WTC11 (cell line): ENCODE data around the gene SEMA6C. TPM values are rescaled to one million over a fixed set of nuclear protein-coding genes. Genes with fewer than 3 reads are reported as not detected.

Experiments
- ATAC-seq: fragments of 200-7000 bp; cut with Tn5 transposase; 2 replicates; pipeline ENCODE4 v1.10.0; 2021; ENCODE audit warnings: mild to moderate bottlenecking, moderate library complexity
- CTCF ChIA-PET: fragments of 300-600 bp; sonication (Branson Sonifier 250); formaldehyde crosslinking; loops from one replicate; lab custom pipeline; 2021; ENCODE audit warnings: antibody characterized with exemption; lab: Charles Lee
- POLR2A ChIA-PET: fragments of 350-600 bp; sonication (Branson Sonifier 250); formaldehyde crosslinking; loops from one replicate; lab custom pipeline; 2021; ENCODE audit warnings: antibody characterized with exemption; lab: Charles Lee
- DNase-seq: peaks from one replicate; pipeline ENCODE4 v3.0.0; 2021; ENCODE audit warnings: low spot score
- H3K27ac Mint-ChIP-seq: 2 replicates; pipeline ENCODE4 v1.8.0; 2021; ENCODE audit warnings: mixed read lengths
- H3K27me3 Mint-ChIP-seq: 2 replicates; pipeline ENCODE4 v1.8.0; 2021; ENCODE audit warnings: low read depth, mild to moderate bottlenecking, moderate library complexity, mixed read lengths
- H3K36me3 Mint-ChIP-seq: 2 replicates; pipeline ENCODE4 v1.8.0; 2021; ENCODE audit warnings: mixed read lengths
- H3K4me1 Mint-ChIP-seq: 2 replicates; pipeline ENCODE4 v1.8.0; 2022; ENCODE audit warnings: mixed read lengths
- H3K4me3 Mint-ChIP-seq: 2 replicates; pipeline ENCODE4 v1.8.0; 2021; ENCODE audit warnings: mild to moderate bottlenecking, moderate library complexity, mixed read lengths
- H3K9me3 Mint-ChIP-seq: 2 replicates; pipeline ENCODE4 v1.8.0; 2021; ENCODE audit warnings: mixed read lengths
- ETV6 ChIP-seq: sonication (generic); formaldehyde crosslinking; IDR thresholded peaks from 2 replicates; pipeline ENCODE4 v1.8.1; 2022; ENCODE audit warnings: mild to moderate bottlenecking, missing genetic modification reagents
- FOXK1 ChIP-seq: sonication (generic); formaldehyde crosslinking; IDR thresholded peaks from 2 replicates; pipeline ENCODE4 v1.8.0; 2022; ENCODE audit warnings: mild to moderate bottlenecking, moderate library complexity, missing genetic modification reagents
- FOXP4 ChIP-seq: sonication (generic); formaldehyde crosslinking; IDR thresholded peaks from 2 replicates; pipeline ENCODE4 v1.8.0; 2022; ENCODE audit warnings: mild to moderate bottlenecking, missing genetic modification reagents
- GABPB1 ChIP-seq: sonication (generic); formaldehyde crosslinking; IDR thresholded peaks from 2 replicates; pipeline ENCODE4 v1.8.1; 2023; ENCODE audit warnings: mild to moderate bottlenecking, missing genetic modification reagents
- HMGXB4 ChIP-seq: sonication (generic); formaldehyde crosslinking; IDR thresholded peaks from 2 replicates; pipeline ENCODE4 v1.8.1; 2023; ENCODE audit warnings: mild to moderate bottlenecking, moderate library complexity, missing genetic modification reagents
- MAX ChIP-seq: sonication (generic); formaldehyde crosslinking; IDR thresholded peaks from 2 replicates; pipeline ENCODE4 v1.8.0; 2022; ENCODE audit warnings: mild to moderate bottlenecking, missing genetic modification reagents
- MXD4 ChIP-seq: fragments of 250-450 bp; sonication (Bioruptor Pico); IDR thresholded peaks from 2 replicates; pipeline ENCODE4 v1.8.0; 2021; ENCODE audit warnings: mild to moderate bottlenecking, moderate library complexity, borderline replicate concordance
- SP1 ChIP-seq: sonication (generic); formaldehyde crosslinking; conservative IDR thresholded peaks from 2 replicates; pipeline ENCODE4 v1.8.1; 2022; ENCODE audit warnings: missing genetic modification reagents
- TEAD1 ChIP-seq: sonication (generic); formaldehyde crosslinking; IDR thresholded peaks from 2 replicates; pipeline ENCODE4 v1.8.0; 2022; ENCODE audit warnings: mild to moderate bottlenecking, missing genetic modification reagents
- USF2 ChIP-seq: sonication (generic); formaldehyde crosslinking; IDR thresholded peaks from 2 replicates; pipeline ENCODE4 v1.8.1; 2023; ENCODE audit warnings: mild to moderate bottlenecking, missing genetic modification reagents, moderate library complexity
- ZBTB21 ChIP-seq: sonication (generic); formaldehyde crosslinking; IDR thresholded peaks from 2 replicates; pipeline ENCODE4 v1.8.1; 2023; ENCODE audit warnings: mild to moderate bottlenecking, missing genetic modification reagents, borderline replicate concordance
- ZNF423 ChIP-seq: fragments of 250-450 bp; sonication (Bioruptor Pico); IDR thresholded peaks from 2 replicates; pipeline ENCODE4 v2.1.2; 2022; ENCODE audit warnings: mild to moderate bottlenecking, moderate library complexity
- total RNA-seq: library from RNA; stranded (reverse); gene quantifications from 3 replicates; pipeline ENCODE4 v1.2.3, GENCODE V29; 2021
- TF ChIP-seq, protein P1 (sequence below): sonication (generic); formaldehyde crosslinking; IDR thresholded peaks from 2 replicates; pipeline ENCODE4 v1.8.0; 2023; ENCODE audit warnings: missing genetic modification reagents, mild to moderate bottlenecking, borderline replicate concordance
- TF ChIP-seq, protein P2 (sequence below): fragments of 250-450 bp; sonication (Bioruptor Pico); IDR thresholded peaks from 2 replicates; pipeline ENCODE4 v1.8.0; 2021; ENCODE audit warnings: mild to moderate bottlenecking
- TF ChIP-seq, protein P3 (sequence below): sonication (generic); formaldehyde crosslinking; IDR thresholded peaks from 2 replicates; pipeline ENCODE4 v1.8.1; 2022; ENCODE audit warnings: missing genetic modification reagents, borderline replicate concordance

SEMA6C gene
- total RNA-seq, 1 experiment from 2014 or later: 21.0 TPM

- TF ChIP-seq GABPB1 (CRISPR knock-in tag) (peak; percentile 66), HMGXB4 (no peak)
- Mint-ChIP-seq H3K27ac (no peak overlapping the region), H3K9me3 (no peaks in the 10 kb centered on the region), H3K4me3 (no peak overlapping the region), H3K4me1 (peaks cover 12% of the 10 kb centered on the region), H3K36me3 (no peaks in the 10 kb centered on the region; the same call in 1 of the 2 replicates), H3K27me3 (no peaks in the 10 kb centered on the region; the same call in 1 of the 2 replicates)
- ChIA-PET CTCF (no interaction called here), POLR2A (no interaction called here)
- DNase-seq (no peak), ATAC-seq (no peak)
These were observed 45.6 kb upstream of the SEMA6C start for GRCh38 chr1:151192047-151192446.

GRCh38 chr1:151189637-151190445, 43.4 kb upstream of the SEMA6C start, which contains the start of gene VPS72:
Gene VPS72, minus strand, starts transcription at chr1:151190197. Its CDS starts 76 bp downstream, at chr1:151190121.
- DNase-seq (peak; percentile 83), ATAC-seq (peak; percentile 93)
- Mint-ChIP-seq H3K36me3 (peaks cover 12% of the 10 kb centered on the region), H3K27ac (peak within 1 kb of the TSS; percentile 97), H3K27me3 (no peaks in the 10 kb centered on the region; the same call in 1 of the 2 replicates), H3K9me3 (no peaks in the 10 kb centered on the region), H3K4me1 (peaks cover 9% of the 10 kb centered on the region), H3K4me3 (peak within 1 kb of the TSS; percentile 99)
- TF ChIP-seq ZNF423 (CRISPR knock-in tag): peak; percentile 92
- peak; percentile 68 for TF ChIP-seq MAX
- peak; percentile 85; the same call in 1 of the 2 replicates for TF ChIP-seq FOXK1 (CRISPR knock-in tag)
- peak; percentile 75 for TF ChIP-seq TEAD1 (CRISPR knock-in tag)
- peak; percentile 44; the same call in 1 of the 2 replicates for TF ChIP-seq USF2
- peak; percentile 89 for TF ChIP-seq SP1 (CRISPR knock-in tag)
- TF ChIP-seq ETV6 (CRISPR knock-in tag): peak; percentile 95
- TF ChIP-seq FOXP4 (CRISPR knock-in tag): peak; percentile 67; the same call in 1 of the 2 replicates
- TF ChIP-seq GABPB1 (CRISPR knock-in tag): peak; percentile 86
- TF ChIP-seq, protein P1, sequence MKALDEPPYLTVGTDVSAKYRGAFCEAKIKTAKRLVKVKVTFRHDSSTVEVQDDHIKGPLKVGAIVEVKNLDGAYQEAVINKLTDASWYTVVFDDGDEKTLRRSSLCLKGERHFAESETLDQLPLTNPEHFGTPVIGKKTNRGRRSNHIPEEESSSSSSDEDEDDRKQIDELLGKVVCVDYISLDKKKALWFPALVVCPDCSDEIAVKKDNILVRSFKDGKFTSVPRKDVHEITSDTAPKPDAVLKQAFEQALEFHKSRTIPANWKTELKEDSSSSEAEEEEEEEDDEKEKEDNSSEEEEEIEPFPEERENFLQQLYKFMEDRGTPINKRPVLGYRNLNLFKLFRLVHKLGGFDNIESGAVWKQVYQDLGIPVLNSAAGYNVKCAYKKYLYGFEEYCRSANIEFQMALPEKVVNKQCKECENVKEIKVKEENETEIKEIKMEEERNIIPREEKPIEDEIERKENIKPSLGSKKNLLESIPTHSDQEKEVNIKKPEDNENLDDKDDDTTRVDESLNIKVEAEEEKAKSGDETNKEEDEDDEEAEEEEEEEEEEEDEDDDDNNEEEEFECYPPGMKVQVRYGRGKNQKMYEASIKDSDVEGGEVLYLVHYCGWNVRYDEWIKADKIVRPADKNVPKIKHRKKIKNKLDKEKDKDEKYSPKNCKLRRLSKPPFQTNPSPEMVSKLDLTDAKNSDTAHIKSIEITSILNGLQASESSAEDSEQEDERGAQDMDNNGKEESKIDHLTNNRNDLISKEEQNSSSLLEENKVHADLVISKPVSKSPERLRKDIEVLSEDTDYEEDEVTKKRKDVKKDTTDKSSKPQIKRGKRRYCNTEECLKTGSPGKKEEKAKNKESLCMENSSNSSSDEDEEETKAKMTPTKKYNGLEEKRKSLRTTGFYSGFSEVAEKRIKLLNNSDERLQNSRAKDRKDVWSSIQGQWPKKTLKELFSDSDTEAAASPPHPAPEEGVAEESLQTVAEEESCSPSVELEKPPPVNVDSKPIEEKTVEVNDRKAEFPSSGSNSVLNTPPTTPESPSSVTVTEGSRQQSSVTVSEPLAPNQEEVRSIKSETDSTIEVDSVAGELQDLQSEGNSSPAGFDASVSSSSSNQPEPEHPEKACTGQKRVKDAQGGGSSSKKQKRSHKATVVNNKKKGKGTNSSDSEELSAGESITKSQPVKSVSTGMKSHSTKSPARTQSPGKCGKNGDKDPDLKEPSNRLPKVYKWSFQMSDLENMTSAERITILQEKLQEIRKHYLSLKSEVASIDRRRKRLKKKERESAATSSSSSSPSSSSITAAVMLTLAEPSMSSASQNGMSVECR (CRISPR knock-in tag): peak; percentile 59; the same call in 1 of the 2 replicates
- TF ChIP-seq, protein P2, sequence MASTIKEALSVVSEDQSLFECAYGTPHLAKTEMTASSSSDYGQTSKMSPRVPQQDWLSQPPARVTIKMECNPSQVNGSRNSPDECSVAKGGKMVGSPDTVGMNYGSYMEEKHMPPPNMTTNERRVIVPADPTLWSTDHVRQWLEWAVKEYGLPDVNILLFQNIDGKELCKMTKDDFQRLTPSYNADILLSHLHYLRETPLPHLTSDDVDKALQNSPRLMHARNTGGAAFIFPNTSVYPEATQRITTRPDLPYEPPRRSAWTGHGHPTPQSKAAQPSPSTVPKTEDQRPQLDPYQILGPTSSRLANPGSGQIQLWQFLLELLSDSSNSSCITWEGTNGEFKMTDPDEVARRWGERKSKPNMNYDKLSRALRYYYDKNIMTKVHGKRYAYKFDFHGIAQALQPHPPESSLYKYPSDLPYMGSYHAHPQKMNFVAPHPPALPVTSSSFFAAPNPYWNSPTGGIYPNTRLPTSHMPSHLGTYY: no peak
- TF ChIP-seq, protein P3, sequence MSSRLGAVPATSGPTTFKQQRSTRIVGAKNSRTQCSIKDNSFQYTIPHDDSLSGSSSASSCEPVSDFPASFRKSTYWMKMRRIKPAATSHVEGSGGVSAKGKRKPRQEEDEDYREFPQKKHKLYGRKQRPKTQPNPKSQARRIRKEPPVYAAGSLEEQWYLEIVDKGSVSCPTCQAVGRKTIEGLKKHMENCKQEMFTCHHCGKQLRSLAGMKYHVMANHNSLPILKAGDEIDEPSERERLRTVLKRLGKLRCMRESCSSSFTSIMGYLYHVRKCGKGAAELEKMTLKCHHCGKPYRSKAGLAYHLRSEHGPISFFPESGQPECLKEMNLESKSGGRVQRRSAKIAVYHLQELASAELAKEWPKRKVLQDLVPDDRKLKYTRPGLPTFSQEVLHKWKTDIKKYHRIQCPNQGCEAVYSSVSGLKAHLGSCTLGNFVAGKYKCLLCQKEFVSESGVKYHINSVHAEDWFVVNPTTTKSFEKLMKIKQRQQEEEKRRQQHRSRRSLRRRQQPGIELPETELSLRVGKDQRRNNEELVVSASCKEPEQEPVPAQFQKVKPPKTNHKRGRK (CRISPR knock-in tag): no peak
- TF ChIP-seq HMGXB4: peak; percentile 38; the same call in 1 of the 2 replicates
- peak; percentile 38; the same call in 1 of the 2 replicates for TF ChIP-seq ZBTB21 (CRISPR knock-in tag)
- no peak for TF ChIP-seq MXD4 (CRISPR knock-in tag)
- POLR2A ChIA-PET: interaction anchor here (0.7 to 1.0 kb wide), 8 partner anchors 9 to 141 kb away, joined by 3 to 6 read pairs (median 4); partner anchors contain the start of genes PIP5K1A and SCNM1
- CTCF ChIA-PET: interaction anchor here (0.6 to 3.1 kb wide), 14 partner anchors 14 to 151 kb away, joined by 3 to 24 read pairs (median 4); partner anchors contain the start of genes C1orf56, GABPB2, PSMD4 and TMOD4
